Activated CD8-positive, alpha-beta T cell treated with anti-CD3 and anti-CD28 coated beads for 36 hours (primary cell): ENCODE measurements around the gene XXYLT1. TPM values are rescaled to one million over a fixed set of nuclear protein-coding genes. Genes with fewer than 3 reads are reported as not detected.

Source experiments
- ATAC-seq: fragments of 200-7000 bp; cut with Tn5 transposase; one replicate; pipeline ENCODE4 v1.10.0; 2021; ENCODE audit warnings: mild to moderate bottlenecking, moderate library complexity
- CTCF ChIA-PET: fragments of 350-600 bp; sonication (Branson Sonifier 250); formaldehyde crosslinking; loops from one replicate; lab custom pipeline; 2021; ENCODE audit warnings: antibody characterized with exemption; lab: Charles Lee
- POLR2A ChIA-PET: fragments of 350-600 bp; sonication (Branson Sonifier 250); formaldehyde crosslinking; loops from one replicate; lab custom pipeline; 2021; ENCODE audit warnings: antibody characterized with exemption; lab: Charles Lee
- DNase-seq: peaks from one replicate; pipeline ENCODE4 v3.0.0-alpha.2; 2020
- H3K27ac Mint-ChIP-seq: one replicate; pipeline ENCODE4 v1.8.0; 2021; ENCODE audit warnings: mild to moderate bottlenecking, mixed read lengths
- H3K27me3 Mint-ChIP-seq: one replicate; pipeline ENCODE4 v1.8.0; 2021; ENCODE audit warnings: mixed read lengths
- H3K36me3 Mint-ChIP-seq: one replicate; pipeline ENCODE4 v1.8.0; 2021; ENCODE audit warnings: low read depth, mixed read lengths
- H3K4me1 Mint-ChIP-seq: one replicate; pipeline ENCODE4 v1.8.0; 2021; ENCODE audit warnings: low read depth, mixed read lengths
- H3K4me3 Mint-ChIP-seq: one replicate; pipeline ENCODE4 v1.8.0; 2021; ENCODE audit warnings: mild to moderate bottlenecking, moderate library complexity, mixed read lengths
- H3K9me3 Mint-ChIP-seq: one replicate; pipeline ENCODE4 v1.8.0; 2021; ENCODE audit warnings: mixed read lengths
- intact Hi-C: fragments of 100-400 bp; cut with micrococcal nuclease; formaldehyde crosslinking; loops from one replicate; pipeline ENCODE4 v1.10.0; 2022
- total RNA-seq, 2 experiments: library from RNA; stranded (reverse); gene quantifications; one replicate each; pipeline ENCODE4 v1.2.3, GENCODE V29; 2021
- TF ChIP-seq, protein P1 (sequence below): fragments of 200-600 bp; IDR thresholded peaks from one replicate; pipeline ENCODE4 v1.8.0; 2022; ENCODE audit warnings: antibody characterized with exemption, mild to moderate bottlenecking

XXYLT1 gene
- total RNA-seq, 2 experiments from 2014 or later: 8.4 to 9.6 TPM

- no peaks in the 10 kb centered on the region for H3K36me3 Mint-ChIP-seq
- no peak overlapping the region for H3K27ac Mint-ChIP-seq
- H3K9me3 Mint-ChIP-seq: no peaks in the 10 kb centered on the region
- DNase-seq: no peak
- intact Hi-C loops: no loop called here
- H3K27me3 Mint-ChIP-seq: no peaks in the 10 kb centered on the region
- ChIA-PET CTCF (interaction anchor here (2.4 kb wide), 1 partner anchor 9 kb away, joined by 5 read pairs; no protein-coding TSS in a partner anchor), POLR2A (no interaction called here)
- H3K4me3 Mint-ChIP-seq: no peak overlapping the region
- TF ChIP-seq, protein P1, sequence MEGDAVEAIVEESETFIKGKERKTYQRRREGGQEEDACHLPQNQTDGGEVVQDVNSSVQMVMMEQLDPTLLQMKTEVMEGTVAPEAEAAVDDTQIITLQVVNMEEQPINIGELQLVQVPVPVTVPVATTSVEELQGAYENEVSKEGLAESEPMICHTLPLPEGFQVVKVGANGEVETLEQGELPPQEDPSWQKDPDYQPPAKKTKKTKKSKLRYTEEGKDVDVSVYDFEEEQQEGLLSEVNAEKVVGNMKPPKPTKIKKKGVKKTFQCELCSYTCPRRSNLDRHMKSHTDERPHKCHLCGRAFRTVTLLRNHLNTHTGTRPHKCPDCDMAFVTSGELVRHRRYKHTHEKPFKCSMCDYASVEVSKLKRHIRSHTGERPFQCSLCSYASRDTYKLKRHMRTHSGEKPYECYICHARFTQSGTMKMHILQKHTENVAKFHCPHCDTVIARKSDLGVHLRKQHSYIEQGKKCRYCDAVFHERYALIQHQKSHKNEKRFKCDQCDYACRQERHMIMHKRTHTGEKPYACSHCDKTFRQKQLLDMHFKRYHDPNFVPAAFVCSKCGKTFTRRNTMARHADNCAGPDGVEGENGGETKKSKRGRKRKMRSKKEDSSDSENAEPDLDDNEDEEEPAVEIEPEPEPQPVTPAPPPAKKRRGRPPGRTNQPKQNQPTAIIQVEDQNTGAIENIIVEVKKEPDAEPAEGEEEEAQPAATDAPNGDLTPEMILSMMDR: no peak
- ATAC-seq: no peak
- peaks cover 14% of the 10 kb centered on the region for H3K4me1 Mint-ChIP-seq
Observed at GRCh38 chr3:195097331-195098255, 173.4 kb downstream of the XXYLT1 start.

DNA sequence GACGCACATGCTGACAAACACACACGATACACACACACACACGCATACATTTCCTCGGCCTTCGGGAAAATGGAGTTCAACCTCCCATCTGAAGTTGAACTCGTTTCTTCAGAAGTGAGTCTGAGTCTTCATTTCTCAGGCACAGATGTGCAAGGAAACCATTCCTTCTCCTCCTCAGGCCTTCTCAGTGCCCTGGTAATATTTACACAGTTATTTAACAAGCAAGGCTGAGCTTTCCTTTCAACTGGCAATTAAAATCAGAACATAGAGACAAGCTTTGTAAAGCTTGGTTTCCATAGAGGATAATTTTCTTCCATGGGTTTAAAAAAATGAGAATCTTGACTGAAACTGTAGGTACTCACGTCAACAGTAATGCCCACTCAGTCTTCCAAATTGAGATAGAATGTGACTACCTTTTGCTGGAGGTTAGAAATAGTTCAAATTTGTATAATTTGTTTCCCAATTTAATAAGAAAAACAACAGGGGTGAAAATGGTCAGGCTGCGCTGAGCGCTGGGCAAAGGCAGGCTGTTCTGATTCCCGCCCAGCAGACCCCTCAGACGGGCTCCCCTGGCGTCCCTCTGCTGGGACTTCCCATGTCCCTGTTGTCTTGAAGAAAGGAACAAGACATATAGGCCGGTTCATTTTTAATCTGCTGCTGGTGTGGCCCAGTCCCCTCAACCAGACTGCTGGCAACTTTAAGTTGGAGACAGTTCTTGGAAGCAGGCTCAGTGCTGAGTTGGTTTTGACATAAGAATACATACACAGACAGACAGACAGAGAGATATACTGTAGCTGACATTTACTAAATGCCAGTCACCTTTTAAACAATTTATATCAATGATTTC is 174.3 kb downstream of the XXYLT1 start:
- ChIA-PET POLR2A (no interaction called here), CTCF (interaction anchor here (2.4 kb wide), 1 partner anchor 10 kb away, joined by 5 read pairs; no protein-coding TSS in a partner anchor)
- H3K4me1 Mint-ChIP-seq: peaks cover 14% of the 10 kb centered on the region
- H3K9me3 Mint-ChIP-seq: no peaks in the 10 kb centered on the region
- no peaks in the 10 kb centered on the region for H3K27me3 Mint-ChIP-seq
- DNase-seq: no peak
- H3K4me3 Mint-ChIP-seq: no peak overlapping the region
- no peak overlapping the region for H3K27ac Mint-ChIP-seq
- ATAC-seq: no peak
- intact Hi-C loops: no loop called here
- H3K36me3 Mint-ChIP-seq: no peaks in the 10 kb centered on the region
- TF ChIP-seq, protein P1: no peak

- Mint-ChIP-seq H3K4me1 (peaks cover 10% of the 10 kb centered on the region), H3K4me3 (no peak overlapping the region), H3K27ac (no peak overlapping the region), H3K9me3 (no peaks in the 10 kb centered on the region), H3K36me3 (no peaks in the 10 kb centered on the region), H3K27me3 (no peaks in the 10 kb centered on the region)
- intact Hi-C loops: no loop called here
- no peak for ATAC-seq
- ChIA-PET POLR2A (no interaction called here), CTCF (interaction anchor here (2.4 kb wide), 1 partner anchor 11 kb away, joined by 5 read pairs; no protein-coding TSS in a partner anchor)
- TF ChIP-seq, protein P1: no peak
- no peak for DNase-seq
Observed at GRCh38 chr3:195096053-195096452, 174.9 kb downstream of the XXYLT1 start.

DNA sequence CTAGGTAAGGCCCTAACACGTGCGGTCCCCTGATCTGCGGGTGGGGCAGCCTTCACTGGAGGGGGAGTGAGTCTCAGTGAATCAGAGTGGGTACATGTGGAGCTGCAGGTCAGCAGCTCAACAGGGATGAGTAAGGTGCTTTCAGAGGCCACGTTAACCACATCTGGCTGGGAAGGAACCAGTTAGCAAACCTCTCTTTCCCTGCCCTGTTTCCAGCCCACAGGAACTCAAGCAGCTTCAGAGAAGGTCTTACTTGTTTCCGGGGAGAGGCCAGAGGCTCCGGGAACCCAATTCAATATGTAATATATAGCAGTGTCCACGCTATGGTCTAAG is 175.3 kb downstream of the XXYLT1 start:
- intact Hi-C loops: no loop called here
- POLR2A ChIA-PET: no interaction called here
- peaks cover 9% of the 10 kb centered on the region for H3K4me1 Mint-ChIP-seq
- H3K27ac Mint-ChIP-seq: no peak overlapping the region
- H3K36me3 Mint-ChIP-seq: no peaks in the 10 kb centered on the region
- TF ChIP-seq, protein P1: no peak
- CTCF ChIA-PET: no interaction called here
- DNase-seq (no peak), ATAC-seq (peak; percentile 47)
- H3K27me3 Mint-ChIP-seq: no peaks in the 10 kb centered on the region
- H3K9me3 Mint-ChIP-seq: no peaks in the 10 kb centered on the region
- H3K4me3 Mint-ChIP-seq: no peak overlapping the region
